Pancreas (tissue), 10 donors: ENCODE measurements around the gene RPL35A. TPM values are rescaled to one million over a fixed set of nuclear protein-coding genes. Genes with fewer than 3 reads are reported as not detected.

Source experiments
- ATAC-seq, 4 donors: fragments of 200-7000 bp; cut with Tn5 transposase; one replicate each; pipeline versions ENCODE4 v1.8.0 to v1.9.1; 2020; ENCODE audit warnings: mild to moderate bottlenecking in 4 of 4, moderate library complexity in 4 of 4
- DNase-seq, 6 donors: peaks; one replicate each; pipeline ENCODE4 v3.0.0-alpha.2; 2020
- FAIRE-seq: peaks from 2 replicates; lab custom pipeline; 2012; peaks lifted over from hg19 to GRCh38; lab: Jason Lieb, UNC
- H3K27ac ChIP-seq, 4 donors: fragments of 200-600 bp; sonication (generic); 1 replicate in 3 of 4; 2 replicates in 1 of 4; pipeline versions ENCODE4 v1.5.0 to v1.8.0; 2020
- H3K27me3 ChIP-seq, 4 donors: fragments of 200-600 bp; one replicate each; pipeline ENCODE4 v1.8.0; 2021
- H3K36me3 ChIP-seq, 3 donors: fragments of 200-600 bp; sonication (generic) in 1 of 3; one replicate each; pipeline versions ENCODE4 v1.5.0 to v1.8.0; 2020 to 2021
- H3K4me1 ChIP-seq, 3 donors: fragments of 200-600 bp; one replicate each; pipeline ENCODE4 v1.8.0; 2021
- H3K4me3 ChIP-seq, 4 donors: fragments of 200-600 bp; sonication (generic) in 2 of 4; one replicate each; pipeline versions ENCODE4 v1.5.0 to v1.8.0; 2020 to 2021
- H3K9me3 ChIP-seq, 4 donors: fragments of 200-600 bp; one replicate each; pipeline ENCODE4 v1.8.0; 2021
- WGBS, 2 donors: extraction: QIAGEN DNeasy Blood & Tissue Kit; methylation state at CpG; one replicate each; pipeline ENCODE4 v1.1.7; 2013; 5-methylcytosine and 5-hydroxymethylcytosine counted together
- intact Hi-C, 3 donors: fragments of 100-400 bp; cut with DNase I; formaldehyde crosslinking; loops; one replicate each; pipeline versions ENCODE4 v1.11.1 to v1.14.2; 2022
- polyA plus RNA-seq, 2 donors: library from polyadenylated mRNA; stranded (reverse); fragments of 200-250 nt; gene quantifications; one replicate each; pipeline ENCODE4 v1.2.3, GENCODE V29; 2013
- total RNA-seq, 6 donors: library from RNA; stranded (reverse); fragmentation: NEBNext Ultra II Directional in 4 of 6; extraction: Animal tissue kit (Norgen Biotek cat#: 25700) in 4 of 6; gene quantifications; one replicate each; pipeline versions ENCODE4 v1.2.1 to v1.2.4, GENCODE V29; 2021 to 2023
- TF ChIP-seq, protein P1 (sequence below), 4 donors: fragments of 200-600 bp; sonication (generic) in 3 of 4; IDR thresholded peaks; one replicate each; pipeline versions ENCODE4 v1.5.0 to v1.8.0; 2021; ENCODE audit warnings: antibody characterized with exemption in 4 of 4
- donor health status: healthy with polysubstance abuse.
- donor health status: DM: no; HTN: no; CAD: no; lungs with moderate emphysema.
- donor health status: DM: no; HTN: no; CAD: no.
- donor health status: control.
- donor health status: control.
- donor health status: Bipolar disorder and iron deficiency.
- donor health status: DM: yes; HTN: yes; CAD: no.
- donor health status: DM: no; HTN: no; CAD: no.
- donor health status: DM: no; HTN: no; CAD: no.
- donor health status: DM: yes; HTN: yes; CAD: no.

RPL35A gene
- total RNA-seq (100 to 1,000 TPM; 466 to 854 (median 649) TPM), polyA plus RNA-seq (1,000 to 10,000 TPM in 1 of 2 donors, 100 to 1,000 TPM in 1; 982 to 1,015 TPM)

DNA sequence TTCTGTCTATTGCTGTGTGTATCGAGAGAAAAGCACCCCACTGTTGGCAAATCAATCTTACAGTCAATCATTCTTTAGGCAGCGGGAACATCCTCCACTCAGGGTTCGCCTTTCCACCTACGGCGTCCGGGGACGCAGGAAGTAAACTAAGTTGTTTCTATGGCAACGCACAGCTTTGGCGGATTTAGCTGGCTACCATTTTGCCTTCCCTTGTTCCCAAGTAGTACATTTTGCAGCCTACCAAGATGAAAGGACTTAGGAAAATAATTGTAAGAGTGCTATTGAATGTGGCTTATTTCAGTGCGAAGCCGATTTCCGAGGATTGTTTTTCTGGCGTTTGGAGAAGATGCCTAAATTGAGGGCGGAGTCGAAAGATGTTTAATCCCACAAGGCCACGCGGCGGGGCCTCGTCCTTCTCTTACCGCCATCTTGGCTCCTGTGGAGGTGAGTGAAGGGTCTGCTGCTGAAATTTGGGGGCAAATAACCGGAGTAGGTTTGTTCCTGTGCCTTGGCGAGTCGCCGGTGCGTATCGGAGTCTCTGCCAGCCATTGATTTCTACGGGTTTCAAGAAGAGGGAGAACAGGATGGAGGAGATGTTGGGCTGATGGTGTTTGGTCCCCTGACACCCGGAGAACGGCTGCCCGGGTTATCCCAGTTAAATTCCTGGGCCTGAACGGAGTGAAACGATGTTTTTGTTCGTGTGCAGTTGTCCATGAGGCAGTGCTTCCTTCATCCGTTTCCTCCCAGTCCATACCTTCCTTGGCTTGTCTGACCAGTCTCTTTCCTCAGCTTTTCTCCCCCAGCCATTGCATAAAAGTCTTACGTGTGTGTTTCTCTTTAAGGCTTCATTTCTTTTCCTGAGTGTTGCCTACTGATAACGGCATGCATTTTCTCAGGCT, at the start of gene RPL35A:
Gene RPL35A (plus strand): TSS at position 413 of the 899 bp plus-strand sequence. CDS start 778 bp downstream, outside the sequence.
- Histone ChIP-seq H3K27me3 (no peaks in the 10 kb centered on the region), H3K4me3 (peak within 1 kb of the TSS; percentile 52 to 73 (median 64)), H3K27ac (peak within 1 kb of the TSS; percentile 83 to 96 (median 93)), H3K4me1 (peaks cover 21 to 24% (median 24%) of the 10 kb centered on the region in 3 donors), H3K9me3 (no peaks in the 10 kb centered on the region), H3K36me3 (peaks cover 0 to 37% (median 36%) of the 10 kb centered on the region in 3 donors)
- DNase-seq (peak; percentile 79 to 92 (median 84)), FAIRE-seq (peak; percentile 32), ATAC-seq (peak; percentile 91 to 96 (median 94))
- TF ChIP-seq, protein P1, sequence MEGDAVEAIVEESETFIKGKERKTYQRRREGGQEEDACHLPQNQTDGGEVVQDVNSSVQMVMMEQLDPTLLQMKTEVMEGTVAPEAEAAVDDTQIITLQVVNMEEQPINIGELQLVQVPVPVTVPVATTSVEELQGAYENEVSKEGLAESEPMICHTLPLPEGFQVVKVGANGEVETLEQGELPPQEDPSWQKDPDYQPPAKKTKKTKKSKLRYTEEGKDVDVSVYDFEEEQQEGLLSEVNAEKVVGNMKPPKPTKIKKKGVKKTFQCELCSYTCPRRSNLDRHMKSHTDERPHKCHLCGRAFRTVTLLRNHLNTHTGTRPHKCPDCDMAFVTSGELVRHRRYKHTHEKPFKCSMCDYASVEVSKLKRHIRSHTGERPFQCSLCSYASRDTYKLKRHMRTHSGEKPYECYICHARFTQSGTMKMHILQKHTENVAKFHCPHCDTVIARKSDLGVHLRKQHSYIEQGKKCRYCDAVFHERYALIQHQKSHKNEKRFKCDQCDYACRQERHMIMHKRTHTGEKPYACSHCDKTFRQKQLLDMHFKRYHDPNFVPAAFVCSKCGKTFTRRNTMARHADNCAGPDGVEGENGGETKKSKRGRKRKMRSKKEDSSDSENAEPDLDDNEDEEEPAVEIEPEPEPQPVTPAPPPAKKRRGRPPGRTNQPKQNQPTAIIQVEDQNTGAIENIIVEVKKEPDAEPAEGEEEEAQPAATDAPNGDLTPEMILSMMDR (IDR thresholded peaks at IDR 0.05), result no peak
- 0% methylated on average over 36 of the region's 36 CpGs for WGBS, 2 donors
- intact Hi-C loops, result no loop called here

DNA sequence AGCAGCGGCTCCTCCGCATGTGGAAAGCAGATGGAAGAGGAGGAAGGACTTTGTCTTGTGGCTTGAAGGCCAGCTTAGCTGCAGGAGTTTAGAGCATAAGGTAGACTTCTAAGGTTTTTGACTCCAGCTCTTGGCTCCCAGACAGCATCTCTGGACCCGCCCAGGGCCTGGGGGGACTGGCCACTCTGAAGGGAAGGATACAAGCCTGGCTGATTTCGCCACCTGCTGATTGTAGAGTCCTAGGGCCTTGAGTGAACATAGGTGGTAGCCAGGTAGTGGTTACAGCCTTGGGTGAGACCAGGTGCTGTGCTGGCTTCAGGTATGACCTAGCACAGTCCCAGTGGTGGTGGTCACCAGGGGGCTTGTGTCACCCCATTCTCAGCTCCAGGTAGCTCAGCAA, 48.4 kb upstream of the RPL35A start:
- Histone ChIP-seq H3K27me3 (no peaks in the 10 kb centered on the region), H3K4me3 (no peak overlapping the region), H3K27ac (no peak overlapping the region), H3K36me3 (no peaks in the 10 kb centered on the region), H3K4me1 (peaks cover 0 to 3% (median 0%) of the 10 kb centered on the region in 3 donors), H3K9me3 (no peaks in the 10 kb centered on the region)
- FAIRE-seq (no peak), DNase-seq (no peak), ATAC-seq (no peak)
- TF ChIP-seq, protein P1 (IDR thresholded peaks at IDR 0.05), result no peak
- WGBS, 2 donors, result 83 to 95% methylated on average over 4 of the region's 4 CpGs
- intact Hi-C loops, result no loop called here

GRCh38 chr3:197906023-197906849, 43.8 kb upstream of the RPL35A start:
- intact Hi-C loops, result no loop called here
- DNase-seq, result peak; percentile 75 to 88 (median 86)
- TF ChIP-seq, protein P1 (IDR thresholded peaks at IDR 0.05), result peak; percentile 56 to 94 (median 74)
- peak; percentile 84 to 100 (median 98) for ATAC-seq
- H3K9me3 ChIP-seq, result no peaks in the 10 kb centered on the region
- H3K4me1 ChIP-seq, result peaks cover 0 to 3% (median 0%) of the 10 kb centered on the region in 3 donors
- H3K4me3 ChIP-seq, result no peak overlapping the region
- H3K36me3 ChIP-seq, result no peaks in the 10 kb centered on the region
- 11 to 12% methylated on average over 17 of the region's 17 CpGs for WGBS, 2 donors
- H3K27ac ChIP-seq, result no peak overlapping the region
- H3K27me3 ChIP-seq, result no peaks in the 10 kb centered on the region
- FAIRE-seq, result no peak

- TF ChIP-seq, protein P1 (IDR thresholded peaks at IDR 0.05), result no peak
- intact Hi-C loops, result no loop called here
- Histone ChIP-seq H3K9me3 (no peaks in the 10 kb centered on the region), H3K27me3 (no peaks in the 10 kb centered on the region), H3K27ac (no peak overlapping the region), H3K4me1 (peaks cover 0 to 3% (median 0%) of the 10 kb centered on the region in 3 donors), H3K36me3 (no peaks in the 10 kb centered on the region), H3K4me3 (no peak overlapping the region)
- no peak for DNase-seq
- FAIRE-seq, result no peak
- 32 to 47% methylated on average over 3 of the region's 3 CpGs for WGBS, 2 donors
- ATAC-seq, result no peak
Measured at GRCh38 chr3:197906850-197907187, 43.2 kb upstream of the RPL35A start.
